ENCODE measurements around the gene PACS2. TPM values are rescaled to one million over a fixed set of nuclear protein-coding genes. Genes with fewer than 3 reads are reported as not detected.

Gene PACS2
- total RNA-seq, 2 experiments from 2014 or later, result 33.2 to 33.8 TPM

DNA sequence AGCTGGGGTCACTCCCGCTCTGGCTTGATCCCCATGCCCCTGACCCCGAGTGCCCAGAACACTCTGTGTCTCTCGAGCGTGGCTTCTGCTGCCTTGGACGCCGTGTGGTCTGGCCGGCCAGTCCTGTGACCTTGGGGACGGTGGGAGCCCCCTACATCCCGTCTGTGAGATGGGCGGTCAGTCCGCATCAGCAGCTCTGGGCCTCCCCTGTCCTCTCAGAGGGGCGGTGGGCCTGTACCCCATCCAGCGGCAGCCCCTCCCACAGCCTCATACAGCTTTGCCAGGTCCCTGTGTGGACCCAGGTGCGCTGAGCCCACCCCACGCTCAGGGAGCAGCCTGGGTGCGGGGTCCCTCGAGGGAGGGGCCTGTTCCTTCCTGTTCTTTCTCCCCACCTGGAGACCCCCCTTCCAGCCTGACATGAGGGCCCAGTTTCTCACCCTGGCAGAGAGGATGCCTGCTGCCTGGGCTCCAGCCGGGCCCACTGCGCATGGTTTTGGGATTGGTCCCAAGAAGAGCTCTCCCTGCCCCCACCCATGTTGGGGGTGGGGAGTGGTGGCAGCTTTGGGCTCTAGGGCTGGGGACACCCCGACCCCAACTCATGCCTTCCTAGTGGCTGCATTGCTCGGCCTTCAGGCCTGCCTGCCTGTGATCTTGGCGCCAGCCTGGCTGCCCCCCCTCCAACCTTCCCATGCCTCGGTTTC, 106.6 kb downstream of the PACS2 start:
- ChIA-PET CTCF (interaction anchor here (0.9 to 1.9 kb wide), 3 partner anchors 9 to 69 kb away, joined by 3 to 4 read pairs (median 4); no protein-coding TSS in a partner anchor), POLR2A (interaction anchor here (1.2 kb wide), 1 partner anchor 60 kb away, joined by 4 read pairs; no protein-coding TSS in a partner anchor)

GRCh38 chr14:105421723-105422615, 107.4 kb downstream of the PACS2 start:
- ChIA-PET POLR2A (interaction anchor here (0.7 to 1.2 kb wide), 2 partner anchors 59 to 79 kb away, joined by 4 to 5 read pairs; no protein-coding TSS in a partner anchor), CTCF (interaction anchor here (0.9 to 1.9 kb wide), 3 partner anchors 10 to 51 kb away, joined by 3 to 4 read pairs (median 3); no protein-coding TSS in a partner anchor)

GRCh38 chr14:105422695-105423487, 108.3 kb downstream of the PACS2 start:
- CTCF ChIA-PET, result interaction anchor here (0.7 to 1.1 kb wide), 3 partner anchors 30 to 135 kb away, joined by 3 read pairs; no protein-coding TSS in a partner anchor
- POLR2A ChIA-PET, result interaction anchor here (0.7 to 1.0 kb wide), 3 partner anchors 12 to 78 kb away, joined by 3 to 5 read pairs (median 3); no protein-coding TSS in a partner anchor

DNA sequence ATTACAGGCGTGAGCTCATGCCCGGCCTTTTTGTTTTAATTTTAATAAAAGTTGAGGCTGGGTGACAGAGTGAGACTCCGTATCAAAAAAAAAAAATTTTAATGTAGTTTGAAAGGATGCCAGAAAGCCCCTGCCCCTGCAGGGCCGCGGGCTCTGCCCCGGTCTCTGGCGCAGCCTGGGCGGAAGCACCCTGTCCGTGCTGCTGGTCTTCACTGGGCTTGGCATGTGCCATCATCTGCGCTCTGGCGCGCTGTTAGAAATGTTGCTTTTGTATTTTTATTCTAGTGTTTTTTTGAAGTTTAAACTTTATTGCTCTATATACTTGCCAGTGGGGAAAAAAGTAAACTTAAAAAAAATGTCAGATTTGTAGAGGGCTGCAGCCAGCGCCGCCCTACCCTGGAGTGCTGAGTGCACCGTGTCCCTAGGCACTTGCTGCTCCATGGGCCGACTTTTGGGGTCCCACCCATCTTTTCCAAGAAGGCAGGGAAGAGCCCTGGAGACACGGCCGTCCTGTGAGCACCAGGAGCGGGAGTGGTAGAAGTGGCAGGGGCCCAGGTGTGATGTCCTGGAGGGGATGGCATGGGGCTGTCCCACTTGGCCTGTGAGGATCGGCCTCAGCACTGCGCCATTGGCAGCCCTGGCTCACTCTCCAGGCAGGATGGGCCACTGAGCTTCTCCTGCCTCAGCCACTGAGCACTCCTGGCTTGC, 109.1 kb downstream of the PACS2 start:
- POLR2A ChIA-PET, result interaction anchor here (0.7 to 1.0 kb wide), 2 partner anchors 11 to 24 kb away, joined by 3 read pairs; no protein-coding TSS in a partner anchor
- CTCF ChIA-PET, result interaction anchor here (0.7 to 1.1 kb wide), 3 partner anchors 29 to 134 kb away, joined by 3 read pairs; no protein-coding TSS in a partner anchor

DNA sequence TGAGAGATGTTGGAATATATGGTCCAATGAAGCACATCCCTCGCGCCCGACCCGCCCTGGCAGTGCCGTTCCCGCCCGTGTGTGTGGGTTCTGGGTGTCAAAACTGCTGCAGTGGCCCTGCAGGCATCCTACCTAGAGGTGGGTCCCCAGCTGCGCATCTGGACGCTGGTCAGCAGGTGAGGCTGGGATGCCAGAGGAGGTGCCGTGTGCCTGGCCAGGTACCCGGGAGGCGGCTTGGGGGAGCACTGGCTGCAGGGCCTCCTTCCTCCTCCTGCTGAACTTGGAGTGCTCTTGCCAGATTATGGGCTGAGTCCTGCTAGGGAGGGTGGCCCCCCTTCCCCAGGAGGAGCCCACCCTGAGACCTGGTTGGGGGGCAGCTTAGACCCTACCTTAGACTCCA, 110.3 kb downstream of the PACS2 start:
- ChIA-PET POLR2A (no interaction called here), CTCF (no interaction called here)

DNA sequence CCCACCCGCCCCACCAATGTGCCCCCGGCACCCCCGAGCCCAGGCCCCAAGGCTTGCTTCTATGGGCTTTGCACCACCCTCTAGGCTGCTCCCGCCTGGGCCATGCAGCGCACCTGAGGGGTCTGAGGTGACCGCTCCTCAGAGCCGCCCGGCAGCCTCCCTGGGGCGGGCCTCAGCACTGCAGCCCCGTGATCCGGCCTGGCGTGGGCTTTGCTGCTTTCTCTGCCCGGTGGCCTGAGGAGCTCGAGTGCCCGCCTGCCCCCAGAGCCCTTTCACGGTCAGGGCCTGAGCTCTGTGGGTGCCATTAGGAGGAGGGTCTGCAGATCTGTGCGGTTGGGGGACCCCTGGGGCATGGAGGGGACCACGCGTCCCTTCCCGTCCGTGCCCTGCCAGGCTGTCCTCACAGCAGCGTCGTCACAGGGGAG, 111.3 kb downstream of the PACS2 start:
- ChIA-PET CTCF (no interaction called here), POLR2A (no interaction called here)

DNA sequence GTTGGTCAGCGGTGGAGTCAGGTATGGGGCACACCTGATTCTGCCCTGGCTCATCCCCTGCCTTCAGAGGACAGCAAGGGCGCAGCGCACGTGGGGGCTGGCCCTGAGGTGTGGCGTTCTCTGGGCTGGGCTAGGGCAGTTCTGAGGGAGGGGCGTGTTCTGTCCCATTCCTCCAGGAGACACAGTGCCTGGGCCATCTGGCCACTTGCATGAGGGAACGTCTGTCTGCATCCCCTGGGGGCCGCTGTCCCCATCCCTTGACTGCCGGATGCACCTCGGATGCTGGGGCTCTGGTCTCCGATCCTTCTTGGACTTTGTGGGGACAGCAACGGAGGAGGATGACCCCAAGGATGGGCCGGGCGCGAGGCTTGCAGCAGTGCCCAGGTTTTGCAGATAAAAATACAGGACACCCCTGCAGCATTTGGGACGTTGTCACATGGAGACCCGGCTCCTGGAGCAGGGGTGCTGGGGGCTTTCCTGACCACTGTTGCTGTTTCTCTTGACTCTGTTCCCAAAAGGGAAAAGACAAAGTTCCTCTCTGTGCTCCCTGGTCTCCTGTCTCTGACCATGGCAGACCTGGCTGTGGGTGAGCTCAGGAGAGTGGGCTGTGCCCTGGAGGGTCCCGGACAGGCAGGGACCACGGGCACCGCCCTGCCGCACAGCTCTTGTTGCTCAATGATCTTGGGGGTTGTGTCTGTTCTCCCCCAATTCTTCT, 112.0 kb downstream of the PACS2 start:
- POLR2A ChIA-PET, result no interaction called here
- CTCF ChIA-PET, result no interaction called here

GRCh38 chr14:105427412-105427811, 112.9 kb downstream of the PACS2 start:
- POLR2A ChIA-PET, result no interaction called here
- CTCF ChIA-PET, result no interaction called here

GRCh38 chr14:105427936-105428485, 113.5 kb downstream of the PACS2 start:
- POLR2A ChIA-PET, result interaction anchor here (0.7 kb wide), 1 partner anchor 15 kb away, joined by 7 read pairs; no protein-coding TSS in a partner anchor
- CTCF ChIA-PET, result interaction anchor here (0.6 kb wide), 1 partner anchor 58 kb away, joined by 4 read pairs; no protein-coding TSS in a partner anchor

DNA sequence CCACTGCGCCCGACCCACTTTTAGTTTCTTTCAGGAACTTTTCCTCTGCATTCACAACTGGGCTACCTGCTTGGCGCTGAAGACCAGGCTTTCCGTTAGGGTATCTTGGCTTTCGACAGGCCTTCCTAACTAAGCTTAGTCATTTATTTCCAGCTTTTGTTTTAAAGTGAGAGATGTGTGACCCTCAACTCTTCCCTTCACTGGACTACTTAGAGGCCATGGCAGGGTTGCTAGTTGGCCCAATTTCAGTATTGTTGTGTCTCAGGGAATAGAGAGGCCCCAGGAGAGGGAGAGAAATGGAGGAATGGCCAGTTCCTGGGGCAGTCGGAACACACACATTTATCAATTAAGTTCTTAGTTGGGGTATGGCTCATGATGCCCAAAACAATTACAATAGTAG, 115.5 kb downstream of the PACS2 start:
- ChIA-PET CTCF (no interaction called here), POLR2A (no interaction called here)

DNA sequence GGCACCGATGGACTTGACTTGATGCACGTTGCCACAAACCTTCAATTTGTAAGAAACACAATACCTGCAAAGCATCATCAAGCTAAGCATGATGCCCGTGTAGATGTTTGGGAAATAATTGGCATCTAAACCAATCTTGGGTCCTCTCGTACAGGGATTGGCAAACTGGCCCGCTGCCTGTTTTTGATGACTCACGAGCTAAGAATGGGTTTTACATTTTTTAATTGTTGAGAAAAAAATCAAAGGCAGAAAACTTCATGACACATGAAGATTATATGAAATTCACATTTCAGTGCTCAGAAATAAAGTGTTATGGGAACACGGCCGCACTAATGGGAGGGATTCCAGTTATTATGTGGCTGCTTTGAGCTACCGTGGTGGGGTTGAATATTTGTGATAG, 116.0 kb downstream of the PACS2 start:
- ChIA-PET POLR2A (no interaction called here), CTCF (no interaction called here)

DNA sequence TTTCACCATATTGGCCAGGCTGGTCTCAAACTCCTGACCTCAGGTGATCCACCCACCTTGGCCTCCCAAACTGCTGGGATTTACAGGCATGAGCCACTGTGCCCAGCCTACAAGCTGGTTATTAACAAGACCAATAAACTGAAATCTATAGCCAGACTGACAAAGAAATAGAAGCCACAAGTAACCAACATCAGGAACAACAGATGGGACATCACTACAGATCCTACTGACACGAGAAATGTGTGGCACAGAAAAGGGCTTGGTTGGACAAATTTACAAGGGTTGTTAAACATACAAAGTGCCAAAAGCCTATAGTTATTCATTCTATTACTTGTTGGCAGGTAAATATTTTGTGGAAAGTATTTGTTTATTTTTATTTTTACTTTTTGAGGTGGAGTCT, 116.7 kb downstream of the PACS2 start:
- ChIA-PET POLR2A (no interaction called here), CTCF (no interaction called here)

GRCh38 chr14:105432657-105433056, 118.1 kb downstream of the PACS2 start:
- CTCF ChIA-PET, result no interaction called here
- POLR2A ChIA-PET, result no interaction called here

DNA sequence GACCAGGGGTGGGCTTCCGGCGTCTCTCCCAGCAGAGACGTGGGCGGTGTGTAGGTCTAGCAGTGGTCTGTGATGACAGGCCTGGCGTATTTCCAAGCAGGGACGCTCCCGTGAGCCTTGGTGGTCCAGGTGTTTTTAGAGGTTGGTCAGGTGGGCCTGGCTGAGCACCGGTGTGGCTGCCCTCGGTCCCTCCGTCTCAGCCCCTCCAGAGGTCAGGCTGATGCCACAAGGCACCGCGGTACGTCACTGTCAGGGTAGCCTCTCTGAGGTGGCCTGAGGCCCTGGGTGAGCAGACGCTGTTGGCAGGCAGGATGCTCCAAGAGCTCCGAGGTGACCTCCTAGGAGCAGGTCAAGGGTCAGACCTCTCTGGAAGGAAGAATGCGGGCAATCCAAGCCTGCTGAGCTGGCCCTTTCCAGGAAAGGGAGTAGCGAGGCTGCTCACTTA, 118.6 kb downstream of the PACS2 start:
- ChIA-PET POLR2A (no interaction called here), CTCF (no interaction called here)

DNA sequence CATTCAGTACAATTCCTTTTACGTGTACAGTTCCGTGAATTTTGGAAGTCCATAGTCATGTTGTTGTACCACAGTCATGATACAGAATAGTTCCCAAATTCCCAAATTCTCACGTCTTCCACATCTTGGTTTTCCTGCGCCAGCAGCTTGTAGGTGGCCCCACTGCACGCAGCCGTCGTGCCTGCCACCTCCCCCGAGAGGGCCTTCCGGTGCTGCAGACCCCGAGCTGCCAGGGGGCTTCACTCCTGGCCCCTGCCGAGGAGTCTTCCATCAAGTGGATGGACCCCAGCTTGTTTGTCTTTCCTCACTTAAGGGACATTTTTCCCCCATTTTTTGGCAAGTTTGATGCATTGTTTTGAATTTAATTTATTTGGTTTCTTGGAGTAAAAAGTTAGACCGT, 121.9 kb downstream of the PACS2 start:
- ChIA-PET POLR2A (no interaction called here), CTCF (interaction anchor here (1.1 kb wide), 1 partner anchor 44 kb away, joined by 3 read pairs; no protein-coding TSS in a partner anchor)

DNA sequence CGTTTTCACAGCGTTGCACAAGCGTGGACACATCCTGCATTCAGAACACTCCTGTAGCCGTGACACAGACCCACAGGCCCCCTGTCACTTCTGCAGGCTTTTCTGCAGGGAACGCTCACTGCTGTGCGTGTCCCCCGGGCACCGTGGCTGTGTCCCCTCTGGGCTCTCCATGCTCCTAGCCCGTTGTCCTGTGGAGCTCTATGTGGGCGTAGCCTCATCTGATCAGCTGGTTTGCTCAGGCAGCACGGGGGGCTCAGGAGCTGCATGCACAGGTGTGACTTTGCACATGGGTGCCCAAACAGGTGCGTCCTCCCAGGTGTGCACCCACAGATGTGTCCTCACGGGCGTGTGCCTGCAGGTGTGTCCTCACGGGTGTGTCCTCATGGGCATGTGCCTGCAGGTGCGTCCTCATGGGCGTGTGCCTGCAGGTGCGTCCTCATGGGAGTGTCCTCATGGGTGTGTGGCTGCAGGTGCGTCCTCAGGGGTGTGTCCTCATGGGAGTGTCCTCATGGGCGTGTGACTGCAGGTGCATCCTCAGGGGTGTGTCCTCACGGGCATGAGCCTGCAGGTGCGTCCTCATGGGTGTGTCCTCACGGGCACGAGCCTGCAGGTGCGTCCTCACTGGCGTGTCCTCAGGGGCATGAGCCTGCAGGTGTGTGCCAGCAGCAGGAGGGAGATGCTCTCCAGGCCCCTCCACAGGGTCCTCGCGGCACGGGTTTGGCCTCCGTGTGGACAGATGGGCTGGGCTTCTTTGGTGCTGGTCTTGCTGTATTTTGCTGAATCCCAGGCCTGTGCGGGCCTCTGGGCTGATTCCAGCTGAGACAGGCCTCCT, 122.6 kb downstream of the PACS2 start:
- POLR2A ChIA-PET, result no interaction called here
- CTCF ChIA-PET, result no interaction called here

Measured in activated CD8-positive, alpha-beta memory T cell treated with anti-CD3 and anti-CD28 coated beads for 36 hours (primary cell).